Measurements from ENCODE around the gene CLEC16A. TPM values are rescaled to one million over a fixed set of nuclear protein-coding genes. Genes with fewer than 3 reads are reported as not detected.

CLEC16A gene
- total RNA-seq, 1 donor from 2014 or later: 19.8 TPM

GRCh38 chr16:11004351-11004750 lies 60.0 kb downstream of the CLEC16A start:
- Histone ChIP-seq H3K36me3 (ENCODE audit: control insufficient read depth, insufficient read depth, low read length) (no peaks in the 10 kb centered on the region), H3K27me3 (ENCODE audit: control insufficient read depth, insufficient read depth, low read length) (no peaks in the 10 kb centered on the region), H3K4me3 (ENCODE audit: low read depth, low read length) (no peak overlapping the region)
- TF ChIP-seq, protein P1, sequence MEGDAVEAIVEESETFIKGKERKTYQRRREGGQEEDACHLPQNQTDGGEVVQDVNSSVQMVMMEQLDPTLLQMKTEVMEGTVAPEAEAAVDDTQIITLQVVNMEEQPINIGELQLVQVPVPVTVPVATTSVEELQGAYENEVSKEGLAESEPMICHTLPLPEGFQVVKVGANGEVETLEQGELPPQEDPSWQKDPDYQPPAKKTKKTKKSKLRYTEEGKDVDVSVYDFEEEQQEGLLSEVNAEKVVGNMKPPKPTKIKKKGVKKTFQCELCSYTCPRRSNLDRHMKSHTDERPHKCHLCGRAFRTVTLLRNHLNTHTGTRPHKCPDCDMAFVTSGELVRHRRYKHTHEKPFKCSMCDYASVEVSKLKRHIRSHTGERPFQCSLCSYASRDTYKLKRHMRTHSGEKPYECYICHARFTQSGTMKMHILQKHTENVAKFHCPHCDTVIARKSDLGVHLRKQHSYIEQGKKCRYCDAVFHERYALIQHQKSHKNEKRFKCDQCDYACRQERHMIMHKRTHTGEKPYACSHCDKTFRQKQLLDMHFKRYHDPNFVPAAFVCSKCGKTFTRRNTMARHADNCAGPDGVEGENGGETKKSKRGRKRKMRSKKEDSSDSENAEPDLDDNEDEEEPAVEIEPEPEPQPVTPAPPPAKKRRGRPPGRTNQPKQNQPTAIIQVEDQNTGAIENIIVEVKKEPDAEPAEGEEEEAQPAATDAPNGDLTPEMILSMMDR (IDR thresholded peaks at IDR 0.05; ENCODE audit: insufficient read depth, low read length, poor library complexity, severe bottlenecking): no peak
- DNase-seq (ENCODE audit: low read depth): no peak

- no peak overlapping the region for H3K4me3 ChIP-seq (ENCODE audit: low read depth, low read length)
Observed at GRCh38 chr16:11004973-11005610, 60.7 kb downstream of the CLEC16A start.

DNA sequence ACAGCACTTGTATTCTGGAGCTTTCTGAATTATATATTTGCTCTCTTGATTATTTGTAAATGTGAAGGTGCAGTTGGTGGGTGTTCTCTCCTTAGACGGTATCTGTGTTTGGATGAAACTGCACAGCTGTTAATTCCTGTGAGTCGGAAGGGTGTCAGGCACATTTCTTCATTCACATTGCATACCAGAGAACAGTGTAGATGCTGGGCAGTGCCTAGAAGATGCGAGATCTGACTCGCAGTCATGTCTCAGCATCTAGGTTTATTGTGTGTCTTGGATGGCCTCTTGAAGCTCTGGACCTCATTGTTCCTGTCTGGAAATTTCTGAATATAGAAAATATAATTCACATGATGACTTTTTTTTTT lies 61.2 kb downstream of the CLEC16A start:
- no peak overlapping the region for H3K4me3 ChIP-seq (ENCODE audit: low read depth, low read length)
- no peaks in the 10 kb centered on the region for H3K36me3 ChIP-seq (ENCODE audit: control insufficient read depth, insufficient read depth, low read length)
- TF ChIP-seq, protein P1 (IDR thresholded peaks at IDR 0.05; ENCODE audit: insufficient read depth, low read length, poor library complexity, severe bottlenecking): no peak
- no peak for DNase-seq (ENCODE audit: low read depth)
- H3K27me3 ChIP-seq (ENCODE audit: control insufficient read depth, insufficient read depth, low read length): no peaks in the 10 kb centered on the region

More at GRCh38 chr16:11004973-11005610, 60.7 kb downstream of the CLEC16A start:
- Histone ChIP-seq H3K36me3 (ENCODE audit: control insufficient read depth, insufficient read depth, low read length) (no peaks in the 10 kb centered on the region), H3K27me3 (ENCODE audit: control insufficient read depth, insufficient read depth, low read length) (no peaks in the 10 kb centered on the region)
- TF ChIP-seq, protein P1 (IDR thresholded peaks at IDR 0.05; ENCODE audit: insufficient read depth, low read length, poor library complexity, severe bottlenecking): no peak
- DNase-seq (ENCODE audit: low read depth): no peak

- H3K27me3 ChIP-seq (ENCODE audit: control insufficient read depth, insufficient read depth, low read length): no peaks in the 10 kb centered on the region
- no peak overlapping the region for H3K4me3 ChIP-seq (ENCODE audit: low read depth, low read length)
- DNase-seq (ENCODE audit: low read depth): no peak
- TF ChIP-seq, protein P1 (IDR thresholded peaks at IDR 0.05; ENCODE audit: insufficient read depth, low read length, poor library complexity, severe bottlenecking): no peak
- H3K36me3 ChIP-seq (ENCODE audit: control insufficient read depth, insufficient read depth, low read length): no peaks in the 10 kb centered on the region
Observed at GRCh38 chr16:11006656-11007055, 62.3 kb downstream of the CLEC16A start.

- Histone ChIP-seq H3K27me3 (ENCODE audit: control insufficient read depth, insufficient read depth, low read length) (no peaks in the 10 kb centered on the region), H3K4me3 (ENCODE audit: low read depth, low read length) (no peak overlapping the region), H3K36me3 (ENCODE audit: control insufficient read depth, insufficient read depth, low read length) (no peaks in the 10 kb centered on the region)
- TF ChIP-seq, protein P1 (IDR thresholded peaks at IDR 0.05; ENCODE audit: insufficient read depth, low read length, poor library complexity, severe bottlenecking): no peak
- no peak for DNase-seq (ENCODE audit: low read depth)
Observed at GRCh38 chr16:11007714-11008280, 63.4 kb downstream of the CLEC16A start.
